PC-3 (cell line): ENCODE results near the gene TTC24.

Experiments used
- EZH2 ChIP-seq: fragments of 300-600 bp; sonication (generic); IDR thresholded peaks from one replicate; pipeline ENCODE4 v1.6.1; 2017; ENCODE audit warnings: antibody characterized with exemption, mild to moderate bottlenecking, low read length; ENCODE audit not compliant: unreplicated experiment
- EZH2phosphoT487 ChIP-seq: fragments of 300-600 bp; sonication (generic); IDR thresholded peaks from 2 replicates; pipeline ENCODE4 v1.6.1; 2018; ENCODE audit warnings: mild to moderate bottlenecking, antibody characterized with exemption, low read length, borderline replicate concordance
- TF ChIP-seq, protein P1 (sequence below): fragments of 300-600 bp; sonication (generic); conservative IDR thresholded peaks from 2 replicates; pipeline ENCODE4 v1.5.1; 2017; ENCODE audit warnings: antibody characterized with exemption, low read depth, mild to moderate bottlenecking, low read length

DNA sequence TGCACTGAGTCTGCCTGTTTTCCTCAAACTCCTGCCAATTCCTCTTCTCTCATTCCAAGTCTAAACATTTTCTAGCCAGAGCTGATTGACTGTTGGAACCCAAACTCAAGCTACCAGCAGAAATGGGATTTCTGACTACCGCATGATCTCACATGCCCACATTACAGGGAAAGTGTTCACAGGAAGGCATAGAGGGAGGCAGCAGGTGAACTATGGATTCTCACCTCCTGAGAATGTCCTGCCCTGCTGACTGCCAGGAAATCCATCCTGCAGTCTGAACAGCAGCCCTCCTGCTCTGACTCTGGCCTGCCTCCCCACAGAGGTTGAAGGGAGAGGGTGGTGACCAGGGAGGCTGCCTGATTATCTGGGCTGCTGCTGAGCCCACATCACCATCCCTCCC is 29.7 kb upstream of the TTC24 start:
- TF ChIP-seq EZH2phosphoT487 (no peak), EZH2 (no peak)
- TF ChIP-seq, protein P1, sequence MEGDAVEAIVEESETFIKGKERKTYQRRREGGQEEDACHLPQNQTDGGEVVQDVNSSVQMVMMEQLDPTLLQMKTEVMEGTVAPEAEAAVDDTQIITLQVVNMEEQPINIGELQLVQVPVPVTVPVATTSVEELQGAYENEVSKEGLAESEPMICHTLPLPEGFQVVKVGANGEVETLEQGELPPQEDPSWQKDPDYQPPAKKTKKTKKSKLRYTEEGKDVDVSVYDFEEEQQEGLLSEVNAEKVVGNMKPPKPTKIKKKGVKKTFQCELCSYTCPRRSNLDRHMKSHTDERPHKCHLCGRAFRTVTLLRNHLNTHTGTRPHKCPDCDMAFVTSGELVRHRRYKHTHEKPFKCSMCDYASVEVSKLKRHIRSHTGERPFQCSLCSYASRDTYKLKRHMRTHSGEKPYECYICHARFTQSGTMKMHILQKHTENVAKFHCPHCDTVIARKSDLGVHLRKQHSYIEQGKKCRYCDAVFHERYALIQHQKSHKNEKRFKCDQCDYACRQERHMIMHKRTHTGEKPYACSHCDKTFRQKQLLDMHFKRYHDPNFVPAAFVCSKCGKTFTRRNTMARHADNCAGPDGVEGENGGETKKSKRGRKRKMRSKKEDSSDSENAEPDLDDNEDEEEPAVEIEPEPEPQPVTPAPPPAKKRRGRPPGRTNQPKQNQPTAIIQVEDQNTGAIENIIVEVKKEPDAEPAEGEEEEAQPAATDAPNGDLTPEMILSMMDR, result no peak
